HG03039 (cell line): ENCODE measurements around the gene COPG2.

Source experiments
- ATAC-seq: cut with Tn5 transposase; IDR thresholded peaks from one replicate; pipeline ENCODE4 v1.9.1; 2021; ENCODE audit warnings: mild to moderate bottlenecking, moderate library complexity; ENCODE audit not compliant: unreplicated experiment

The COPG2 gene

GRCh38 chr7:130500910-130501309 is 167.6 kb downstream of the COPG2 start:
- ATAC-seq: no peak

- ATAC-seq: no peak
Observed at GRCh38 chr7:130500463-130500862, 168.1 kb downstream of the COPG2 start.

GRCh38 chr7:130494431-130494858 is 174.1 kb downstream of the COPG2 start:
- ATAC-seq: no peak

GRCh38 chr7:130493275-130493873 is 175.2 kb downstream of the COPG2 start:
- no peak for ATAC-seq

GRCh38 chr7:130492523-130493274 is 175.8 kb downstream of the COPG2 start:
- ATAC-seq: no peak

GRCh38 chr7:130491841-130492522 is 176.6 kb downstream of the COPG2 start, which contains the start of gene MEST:
MEST (plus strand) TSS chr7:130492085; CDS start chr7:130492314, 229 bp downstream.
- ATAC-seq: no peak

- no peak for ATAC-seq
Observed at GRCh38 chr7:130490888-130491804, 177.4 kb downstream of the COPG2 start.

- ATAC-seq: no peak
Observed at GRCh38 chr7:130490311-130490791, 178.2 kb downstream of the COPG2 start.

GRCh38 chr7:130489140-130489983 is 179.2 kb downstream of the COPG2 start:
- no peak for ATAC-seq

GRCh38 chr7:130488392-130489139 is 180.0 kb downstream of the COPG2 start:
- ATAC-seq: no peak

- no peak for ATAC-seq
Observed at GRCh38 chr7:130486954-130487436, 181.6 kb downstream of the COPG2 start.

- no peak for ATAC-seq
Observed at GRCh38 chr7:130486114-130486953, 182.2 kb downstream of the COPG2 start.

GRCh38 chr7:130485734-130486113 is 182.8 kb downstream of the COPG2 start:
- no peak for ATAC-seq

- ATAC-seq: no peak
Observed at GRCh38 chr7:130483031-130483430, 185.5 kb downstream of the COPG2 start.

GRCh38 chr7:130481898-130482297 is 186.7 kb downstream of the COPG2 start:
- no peak for ATAC-seq

- no peak for ATAC-seq
Observed at GRCh38 chr7:130479716-130480400, 188.7 kb downstream of the COPG2 start.

- ATAC-seq: no peak
Observed at GRCh38 chr7:130478991-130479390, 189.6 kb downstream of the COPG2 start.
